Cerebellar nuclear complex (tissue), 1 donor: ENCODE data around the gene MSANTD3.
"Not testable (repeated sequence)": the region's sequence is repeated elsewhere in the genome, so short reads cannot be mapped to it uniquely, and the experiment has no call there.

Experiments used
- DNase-seq, 2 experiments: peaks; one replicate each; lab custom pipeline; 2025; lab: John Stamatoyannopoulos, UW

Gene MSANTD3

DNA sequence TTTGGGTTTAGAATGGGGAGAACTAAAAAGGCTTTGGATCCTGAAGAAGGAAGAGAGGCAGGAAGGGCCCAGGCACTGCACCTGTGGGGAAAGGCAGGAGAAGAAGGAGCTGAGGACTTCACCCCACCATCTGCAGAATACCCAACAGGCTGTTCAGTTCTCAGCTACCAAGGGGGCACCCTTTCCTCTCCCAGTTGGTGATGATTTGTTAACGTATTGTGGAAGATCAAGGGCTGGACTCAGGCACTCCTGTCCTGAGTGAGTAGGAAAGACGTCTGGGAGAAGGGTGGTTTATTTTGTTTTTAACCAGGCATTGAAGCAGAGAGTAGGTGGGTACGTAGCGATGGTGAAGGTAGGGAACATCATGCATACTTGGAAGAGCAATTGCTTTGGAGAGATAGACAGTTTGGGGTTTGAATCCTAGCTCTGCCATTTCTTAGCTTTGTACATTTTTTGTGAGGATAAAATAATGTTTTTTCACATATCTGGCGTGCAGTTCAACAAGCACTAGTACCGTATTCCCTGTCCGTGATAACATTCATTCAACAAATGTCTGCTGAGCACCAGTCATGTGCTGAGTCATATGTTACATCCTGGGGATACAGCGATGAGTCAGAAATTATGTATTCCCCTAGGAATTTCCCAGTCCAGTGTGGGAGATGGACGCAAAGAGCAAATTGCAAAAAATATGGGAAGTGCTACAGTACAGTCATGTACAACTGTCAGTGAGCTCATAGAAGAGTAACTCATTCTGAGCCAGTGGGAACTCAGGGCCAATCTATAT, 2.1 kb downstream of the MSANTD3 start:
- DNase-seq = no peak

DNA sequence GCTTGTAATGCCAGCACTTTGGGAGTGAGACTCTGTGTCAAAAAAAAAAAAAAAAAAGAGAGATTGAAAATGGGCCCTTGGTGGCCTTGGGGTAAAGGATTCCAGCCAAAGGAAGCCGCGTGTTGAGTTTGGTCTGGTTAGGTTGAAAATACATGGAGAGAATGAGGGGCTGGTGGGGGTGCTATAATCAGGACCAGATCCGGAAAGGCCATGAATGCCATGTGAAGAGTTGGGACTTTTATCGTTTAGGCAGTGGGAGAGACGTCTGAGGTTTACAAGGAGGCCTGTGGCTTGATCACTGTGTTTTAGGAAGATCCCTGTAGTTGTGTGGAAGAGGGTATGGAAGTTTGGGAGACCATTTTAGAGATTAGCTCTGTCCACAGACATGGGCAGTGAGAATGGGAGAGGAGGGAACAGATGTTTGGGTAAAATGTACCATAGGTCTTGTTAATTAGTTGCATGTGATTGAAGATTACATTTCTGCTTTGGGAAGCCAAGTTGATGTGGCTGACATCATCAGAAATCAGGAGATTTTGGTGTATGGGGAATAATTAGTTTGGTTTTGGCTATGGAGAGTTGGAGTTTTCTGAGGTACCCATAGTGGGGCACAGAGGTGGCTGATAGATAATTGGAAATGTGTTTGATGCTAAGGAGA, 3.5 kb downstream of the MSANTD3 start:
- DNase-seq = no peak

DNA sequence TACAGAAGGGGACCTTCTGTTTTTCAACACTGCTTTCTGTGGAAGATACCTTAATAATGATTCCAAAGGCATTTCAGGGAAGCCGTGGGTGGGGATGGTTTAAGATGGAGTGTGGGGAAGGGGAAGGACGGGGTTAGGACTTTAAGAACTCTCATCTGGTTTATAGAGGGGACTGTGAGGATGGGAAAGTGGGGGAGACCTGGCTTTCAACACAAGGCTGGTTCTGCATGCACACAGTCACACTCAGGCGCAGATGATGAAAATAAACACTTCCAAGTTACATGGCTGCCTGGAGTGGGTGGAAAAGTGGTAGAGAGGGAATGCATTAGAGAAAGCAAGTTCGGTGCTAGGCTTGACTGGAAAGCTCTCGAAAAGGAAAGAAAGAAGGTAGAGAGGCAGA, 4.9 kb downstream of the MSANTD3 start:
- DNase-seq = no peak

DNA sequence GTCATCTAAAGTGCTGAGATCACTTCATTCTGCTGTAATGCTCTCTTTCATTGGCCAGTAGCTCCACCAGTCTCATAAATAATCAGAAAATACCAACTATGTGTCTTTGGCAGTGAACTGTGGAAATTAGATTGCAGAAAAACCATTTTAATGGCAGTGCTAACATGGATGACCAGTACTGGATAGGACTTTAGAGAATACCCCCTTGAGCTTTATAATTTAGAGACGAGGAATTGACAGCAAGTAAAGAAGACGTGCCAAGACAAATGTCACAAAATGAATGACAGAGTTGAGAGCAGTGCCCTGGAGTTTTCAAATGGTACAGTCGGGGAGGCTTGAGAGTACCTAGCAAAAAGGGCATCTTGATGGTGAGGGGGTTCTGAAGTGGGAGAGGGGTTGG, 5.8 kb downstream of the MSANTD3 start:
- no peak for DNase-seq

DNA sequence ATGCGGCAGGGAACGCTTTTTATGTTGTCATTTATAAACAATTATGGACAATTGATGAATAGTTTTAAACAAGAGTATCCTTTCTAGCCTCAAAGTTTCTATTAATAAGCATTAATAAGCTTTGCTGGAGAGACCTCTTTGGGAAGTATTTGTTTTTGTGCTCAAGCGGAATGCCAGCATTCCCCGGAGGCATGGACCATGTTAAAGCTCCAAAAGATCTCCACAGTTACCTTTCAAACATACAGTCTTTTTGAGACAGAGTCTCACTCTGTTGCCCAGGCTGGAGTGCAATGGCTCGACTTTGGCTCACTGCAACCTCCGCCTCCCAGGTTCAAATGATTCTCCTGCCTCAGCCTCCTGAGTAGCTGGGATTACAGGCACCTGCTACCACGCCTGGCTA, 9.6 kb downstream of the MSANTD3 start:
- DNase-seq = no peak

DNA sequence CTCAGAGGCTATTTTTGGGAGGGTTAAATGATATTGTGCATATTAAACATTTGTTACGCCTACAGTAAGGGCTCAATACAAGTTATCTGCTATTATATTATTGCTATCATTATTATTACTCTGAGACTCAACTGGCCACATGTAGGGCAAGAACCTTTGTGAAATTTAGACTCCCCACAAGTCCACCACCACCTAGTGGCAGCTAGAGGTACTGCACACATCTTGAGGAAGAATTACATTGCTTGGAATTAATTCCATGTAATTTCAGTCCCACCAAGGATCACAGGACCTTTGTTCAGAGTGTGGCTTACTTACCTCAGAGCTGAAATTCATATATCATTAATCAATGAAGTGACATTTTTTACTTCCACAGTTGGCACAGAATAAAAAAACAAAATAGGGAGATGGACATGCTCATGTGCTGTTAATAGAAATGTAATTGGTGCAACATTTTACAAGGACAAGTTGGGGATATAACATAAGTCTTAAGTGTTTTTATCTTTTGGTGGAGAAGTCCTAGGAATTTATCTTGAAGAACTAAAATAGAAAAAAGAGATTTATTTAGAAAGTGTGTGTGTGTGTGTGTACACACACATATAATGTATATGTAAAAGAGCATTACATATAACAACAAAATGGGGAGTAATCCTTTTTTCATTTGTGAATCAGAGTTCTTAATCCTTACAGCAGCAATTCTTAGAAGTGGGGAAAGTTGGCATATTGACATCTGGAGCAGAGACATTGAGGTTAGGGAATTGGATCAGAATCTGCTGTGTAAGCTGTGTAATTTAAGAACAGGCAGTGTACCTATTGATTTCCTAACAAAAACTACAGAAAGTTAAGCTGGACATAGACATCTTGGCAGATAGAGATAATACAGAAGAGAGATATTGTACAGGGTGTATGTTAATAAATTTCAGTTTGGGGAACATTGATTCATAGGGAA, 11.2 kb downstream of the MSANTD3 start:
- no peak for DNase-seq

DNA sequence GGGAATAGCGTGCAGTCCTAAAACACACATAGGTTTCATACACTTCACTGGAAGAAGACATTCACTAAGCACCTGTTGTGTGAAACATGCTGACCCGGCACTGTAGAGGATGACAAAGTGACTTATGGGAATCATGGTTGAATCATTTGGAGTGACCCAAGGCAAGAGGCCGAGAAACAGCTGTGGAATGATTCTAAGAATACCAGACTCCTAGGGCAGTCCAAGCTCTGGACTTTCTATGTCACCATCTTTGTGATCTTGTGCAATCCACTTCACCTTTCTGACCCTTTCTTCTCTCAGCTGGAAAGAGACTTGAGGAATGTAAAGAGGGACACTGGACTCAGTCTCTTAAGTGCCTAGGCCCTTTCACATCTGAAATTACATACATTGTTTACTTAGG, 13.1 kb downstream of the MSANTD3 start:
- no peak for DNase-seq

DNA sequence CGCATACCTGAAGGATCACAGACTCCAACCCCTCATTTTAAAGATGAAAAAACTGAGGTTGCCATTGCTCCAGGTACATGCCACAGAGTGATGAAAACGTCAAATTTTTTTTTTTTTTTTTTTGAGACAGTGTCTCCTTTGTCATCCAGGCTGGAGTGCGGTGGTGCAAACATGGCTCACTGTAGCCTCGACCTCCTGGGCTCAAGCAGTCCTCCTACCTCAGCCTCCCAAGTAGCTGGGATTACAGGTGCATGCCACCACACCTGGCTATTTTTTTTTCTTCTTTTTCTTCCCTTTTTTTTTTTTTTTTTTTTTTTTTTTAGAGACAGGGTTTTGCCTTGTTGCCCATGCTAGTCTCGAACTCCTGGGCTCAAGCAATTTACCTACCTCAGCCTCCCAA, 13.5 kb downstream of the MSANTD3 start:
- not testable (repeated sequence) for DNase-seq

DNA sequence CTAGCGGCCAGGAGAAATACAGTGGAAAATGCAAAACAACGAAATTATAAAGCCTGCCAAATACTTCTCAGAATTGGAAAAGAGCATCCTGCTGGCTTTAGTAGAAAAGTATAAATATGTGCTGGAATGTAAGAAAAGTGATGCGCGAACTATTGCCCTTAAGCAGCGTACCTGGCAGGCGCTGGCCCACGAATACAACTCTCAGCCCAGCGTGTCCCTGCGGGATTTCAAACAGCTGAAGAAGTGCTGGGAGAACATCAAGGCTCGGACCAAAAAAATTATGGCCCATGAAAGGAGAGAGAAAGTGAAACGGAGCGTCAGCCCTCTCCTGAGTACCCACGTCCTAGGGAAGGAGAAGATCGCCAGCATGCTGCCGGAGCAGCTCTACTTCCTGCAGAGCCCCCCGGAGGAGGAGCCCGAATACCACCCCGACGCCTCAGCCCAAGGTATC, 15.0 kb downstream of the MSANTD3 start:
- no peak for DNase-seq

DNA sequence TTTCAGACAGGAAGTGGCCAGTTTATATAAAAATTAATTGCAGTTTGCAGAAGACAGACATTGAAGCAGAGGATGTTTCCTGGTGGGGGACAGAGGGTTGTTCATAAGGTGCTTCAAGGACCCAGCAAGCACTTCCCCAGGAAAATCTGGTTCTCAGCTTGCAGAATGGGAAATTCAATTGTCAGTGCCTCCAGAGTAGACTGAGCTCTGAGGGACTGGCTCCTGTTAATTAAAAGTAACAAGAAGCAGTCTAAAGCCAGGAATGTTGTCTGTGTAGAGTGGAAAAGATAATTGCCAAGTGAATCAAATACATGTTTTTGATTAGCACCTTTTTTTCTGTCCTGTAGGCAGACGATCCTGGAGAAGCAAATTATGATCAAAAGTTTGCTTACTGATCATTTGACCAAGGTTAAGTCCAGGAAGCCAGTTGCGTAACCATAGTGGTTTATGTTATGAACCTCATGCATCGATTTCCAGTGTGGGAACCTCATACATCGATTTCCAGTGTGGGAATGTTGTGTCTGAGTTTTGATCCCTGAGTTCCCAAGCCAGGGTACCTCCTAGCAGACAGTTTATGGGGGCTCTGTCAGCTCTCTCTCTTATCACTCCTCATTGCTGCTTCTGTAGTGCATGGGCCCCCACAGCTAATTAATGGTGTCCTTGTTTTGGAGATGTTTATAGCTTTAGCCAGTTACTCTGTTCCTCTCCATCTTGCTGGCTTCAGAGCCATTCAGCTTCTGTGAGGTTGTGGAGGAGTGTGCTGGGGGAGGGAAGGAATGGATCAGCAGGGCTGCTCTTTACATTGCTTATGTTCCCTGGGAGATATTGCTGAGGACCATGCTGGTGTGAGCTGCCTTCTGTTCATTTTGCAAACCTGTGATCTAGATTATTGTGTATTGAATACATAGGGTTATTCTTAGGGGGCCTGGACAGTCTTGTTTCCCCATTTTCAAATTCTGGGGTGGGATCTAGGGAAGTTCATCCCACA, 17.1 kb downstream of the MSANTD3 start:
- no peak for DNase-seq

DNA sequence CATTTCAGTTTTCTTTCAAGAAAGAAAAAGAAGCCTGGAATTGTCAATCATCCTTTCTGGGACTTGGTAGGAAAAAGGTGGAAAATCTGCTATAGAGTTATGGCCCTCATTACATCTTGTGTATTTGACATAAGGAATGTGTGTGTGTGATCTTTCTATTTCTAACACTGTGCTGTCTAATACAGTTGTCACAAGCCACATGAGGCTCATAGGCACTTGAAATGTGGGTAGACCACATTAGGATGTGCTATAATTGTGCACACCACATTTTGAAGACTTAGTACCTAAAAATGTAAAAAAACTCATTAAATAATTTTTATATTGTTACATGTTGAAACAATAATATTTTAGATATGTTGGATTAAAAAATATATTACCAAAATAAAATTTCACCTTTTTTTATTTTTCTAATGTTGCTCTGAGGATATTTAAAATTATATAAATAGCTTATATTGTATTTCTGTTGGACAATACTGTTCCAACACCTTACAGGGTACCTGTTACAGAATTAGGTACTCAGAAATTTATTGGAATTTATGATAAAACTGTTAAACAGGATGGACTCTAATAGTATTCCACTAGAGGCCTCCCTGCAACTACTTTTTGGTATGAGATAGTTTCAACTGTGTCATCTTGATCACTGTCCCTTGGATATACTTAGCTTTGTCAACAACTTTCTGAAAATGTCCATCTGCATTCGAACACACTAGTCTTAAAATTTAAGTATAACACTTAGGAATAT, 18.4 kb downstream of the MSANTD3 start:
- DNase-seq = no peak

DNA sequence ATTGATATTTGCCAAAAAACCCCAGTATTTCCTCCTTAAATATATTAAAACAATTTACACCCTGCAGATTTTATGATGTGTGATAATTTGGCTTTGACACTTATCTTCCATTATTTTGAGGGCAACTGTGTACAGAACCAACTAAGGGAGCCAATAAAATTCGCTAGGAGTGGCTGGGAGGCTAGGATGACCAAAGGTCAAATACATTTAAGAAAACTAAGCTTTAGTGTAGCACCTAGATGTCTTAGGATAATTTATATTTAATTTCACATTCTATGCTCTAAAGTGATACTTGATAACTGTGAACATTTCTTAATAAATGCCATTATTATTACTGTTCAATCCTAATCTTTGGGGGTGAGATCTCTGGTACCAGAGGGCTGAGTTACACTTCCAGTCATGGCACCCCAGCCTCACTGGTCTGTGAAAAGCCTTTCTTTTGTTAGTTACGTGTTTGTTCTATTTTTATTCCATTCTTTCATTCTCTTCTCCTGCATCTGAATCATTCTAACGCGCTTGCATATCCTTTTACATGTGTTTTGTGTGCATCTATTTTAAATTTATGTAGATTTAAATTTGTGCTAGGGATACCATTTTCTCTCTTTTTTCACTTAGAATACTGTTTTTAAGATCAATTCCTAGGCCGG, 19.1 kb downstream of the MSANTD3 start:
- no peak for DNase-seq

DNA sequence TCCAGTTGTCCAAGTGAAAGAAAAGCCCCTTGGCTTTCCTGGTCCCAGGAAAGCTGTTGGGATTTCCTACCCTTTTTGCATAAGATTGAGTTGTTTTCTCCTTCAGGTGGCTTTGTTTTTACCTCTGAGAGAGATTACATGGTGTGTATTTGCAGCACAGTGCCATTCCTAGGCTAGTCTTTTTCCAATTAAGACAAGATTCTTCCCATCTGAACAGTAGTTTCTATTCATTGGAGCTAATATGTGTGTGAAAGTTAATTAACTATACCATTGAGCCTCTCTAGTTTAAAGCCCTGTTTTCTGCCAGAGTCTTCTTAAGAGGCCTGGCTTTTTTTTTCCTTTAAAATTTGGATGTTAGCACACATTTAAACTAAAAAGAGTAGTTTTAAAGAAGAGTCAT, 20.1 kb downstream of the MSANTD3 start:
- DNase-seq = no peak

DNA sequence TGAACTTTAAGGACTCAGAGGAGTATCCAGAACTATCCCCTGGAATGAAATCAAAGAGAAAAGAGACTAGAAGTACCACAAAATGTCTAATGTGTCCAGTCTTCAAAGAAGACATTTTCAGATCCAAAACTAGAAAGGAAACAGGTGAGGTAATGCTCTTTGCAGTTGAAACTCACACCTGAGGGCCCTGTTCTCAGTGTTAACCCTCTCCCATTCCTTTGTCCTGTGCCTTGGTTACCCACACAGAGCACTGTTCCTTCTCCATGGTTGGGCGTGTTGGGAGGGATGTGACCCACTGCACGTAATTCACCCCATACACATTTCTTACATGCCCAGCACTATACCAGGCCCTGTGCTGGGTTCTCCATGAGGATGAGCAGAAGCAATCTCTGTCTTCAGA, 21.3 kb downstream of the MSANTD3 start:
- DNase-seq = no peak

DNA sequence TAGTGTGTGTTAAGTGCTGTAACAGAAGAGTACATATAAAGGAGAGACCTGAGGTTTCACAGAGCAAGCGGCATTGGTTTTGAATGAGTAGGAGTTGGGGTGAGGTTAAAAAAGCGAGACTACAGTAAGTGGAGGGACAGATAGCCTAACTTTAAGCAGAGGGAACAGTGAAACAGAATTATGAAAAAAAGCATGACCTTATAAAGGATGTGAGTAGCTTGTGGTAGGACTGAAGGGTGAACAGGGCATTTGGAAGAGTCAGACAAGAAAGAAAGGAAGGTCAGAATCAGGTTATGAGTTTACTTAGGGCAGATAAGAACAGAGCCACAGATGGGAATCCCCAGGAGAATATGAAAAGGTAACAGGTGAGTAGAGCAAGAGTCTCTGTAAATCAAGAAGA, 22.5 kb downstream of the MSANTD3 start:
- no peak for DNase-seq

DNA sequence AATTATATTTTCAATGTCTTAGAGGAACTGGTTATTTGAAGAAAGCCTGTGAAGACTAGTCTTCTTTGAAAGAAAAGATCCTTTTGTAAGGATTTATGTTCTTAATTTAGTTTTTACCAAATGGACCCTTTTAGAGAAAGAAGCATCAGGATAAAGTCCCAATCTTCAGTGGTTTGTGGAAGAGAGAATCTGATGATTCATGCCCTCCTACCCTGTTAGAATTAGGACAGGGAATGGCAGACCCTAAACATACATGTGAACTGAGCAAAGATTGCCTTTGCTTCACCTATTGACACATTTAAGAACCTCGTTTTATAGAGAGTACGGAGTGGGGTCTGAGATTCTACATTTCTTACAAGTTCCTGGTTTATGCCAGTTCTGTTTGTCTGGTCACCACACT, 26.0 kb downstream of the MSANTD3 start:
- DNase-seq = no peak

DNA sequence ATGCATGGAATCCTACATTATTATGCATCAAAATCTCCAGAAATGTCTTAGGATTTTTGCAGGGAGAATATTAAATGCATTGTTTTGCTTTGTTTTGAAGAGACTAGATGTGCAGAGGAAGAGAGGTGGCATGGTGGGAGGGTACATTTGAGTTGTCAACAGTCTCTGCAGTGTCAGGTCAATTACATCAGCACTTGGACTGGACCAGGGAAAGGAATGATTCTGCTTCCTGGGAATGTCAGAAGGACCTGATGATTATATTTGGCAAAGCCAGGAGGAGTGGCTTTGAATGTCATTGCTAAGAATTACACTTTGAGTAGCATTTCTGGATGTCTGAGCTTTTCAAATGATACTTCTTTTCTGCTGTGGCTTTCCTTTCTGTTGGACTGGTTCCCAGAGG, 28.5 kb downstream of the MSANTD3 start:
- no peak for DNase-seq

DNA sequence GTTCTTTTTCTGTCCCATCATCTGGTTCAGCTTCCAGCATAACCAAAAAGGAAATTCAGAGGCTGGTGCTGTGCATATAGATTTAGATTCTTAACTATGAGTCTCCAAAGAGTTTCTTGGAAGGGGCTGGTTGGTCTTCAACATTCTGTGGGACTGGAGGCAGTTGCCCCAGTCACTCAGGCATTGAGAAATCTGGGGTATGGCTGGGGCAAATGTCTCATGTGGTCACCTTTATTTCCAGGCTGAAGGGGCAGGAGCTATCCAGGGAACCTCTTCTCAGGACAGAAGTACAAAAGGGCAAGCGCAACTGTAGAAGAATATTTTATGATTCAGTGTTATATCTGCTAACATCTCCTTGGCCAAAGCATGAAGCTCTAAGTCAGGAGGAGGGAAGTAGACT, 30.6 kb downstream of the MSANTD3 start:
- DNase-seq = no peak

DNA sequence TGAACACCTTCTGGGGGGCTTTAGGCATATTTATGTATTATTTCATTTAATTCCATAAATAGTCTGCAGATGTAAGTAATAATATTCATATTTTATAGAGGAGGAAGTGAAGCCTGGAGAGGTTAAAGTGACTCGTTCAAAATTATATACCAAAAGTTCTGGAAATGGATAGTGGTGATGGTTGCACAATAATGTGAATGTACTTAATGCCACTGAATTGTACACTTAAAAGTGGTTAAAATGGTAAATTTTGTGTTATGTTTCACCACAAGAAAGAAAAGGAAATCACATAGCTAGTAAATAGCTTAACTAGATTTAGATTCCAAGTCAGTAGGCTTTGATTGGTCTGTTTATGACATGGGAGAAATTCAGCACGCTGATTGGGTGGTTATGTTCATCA, 33.0 kb downstream of the MSANTD3 start:
- DNase-seq = no peak

DNA sequence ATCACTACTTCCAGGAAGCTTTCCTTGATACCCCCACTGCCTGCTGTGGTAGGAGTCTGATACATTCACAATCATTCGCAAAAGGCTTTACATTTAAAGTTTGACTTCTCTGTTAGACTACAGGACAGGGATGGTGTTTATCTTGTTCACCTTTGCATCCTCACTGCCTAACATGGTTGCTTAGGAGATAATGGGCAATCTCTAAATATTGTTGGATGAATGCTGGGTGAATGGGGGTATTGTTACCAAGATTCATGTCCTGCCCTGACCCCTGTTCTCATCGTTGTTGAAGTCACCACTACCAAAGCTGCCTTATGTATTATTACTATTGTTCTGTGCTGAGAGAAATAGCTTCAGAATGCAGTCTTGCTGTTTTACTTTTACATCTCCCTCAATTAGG, 38.3 kb downstream of the MSANTD3 start:
- no peak for DNase-seq
